Lower leg skin (tissue), 4 donors: ENCODE results near the gene TAF11L4. TPM values are rescaled to one million over a fixed set of nuclear protein-coding genes. Genes with fewer than 3 reads are reported as not detected.
"Not testable (repeated sequence)": the region's sequence is repeated elsewhere in the genome, so short reads cannot be mapped to it uniquely, and the experiment has no call there.

Experiments used
- DNase-seq, 2 donors: peaks; one replicate each; pipeline ENCODE4 v3.0.0-alpha.2; 2019; ENCODE audit warnings: low spot score in 2 of 2
- H3K4me3 ChIP-seq: fragments of 200-600 bp; sonication (generic); 2 replicates; pipeline ENCODE4 v1.5.1; 2017; ENCODE audit warnings: mild to moderate bottlenecking, low read depth; ENCODE audit not compliant: poor library complexity, severe bottlenecking
- CTCF ChIP-seq, 3 donors: fragments of 450-650 bp; IDR thresholded peaks; one replicate each; pipeline ENCODE4 v1.5.1; 2016; ENCODE audit warnings: antibody characterized with exemption in 3 of 3, mild to moderate bottlenecking in 3 of 3, moderate library complexity in 2 of 3
- POLR2A ChIP-seq, 2 donors: fragments of 450-650 bp; IDR thresholded peaks; one replicate each; pipeline ENCODE4 v1.6.1; 2016 to 2017; ENCODE audit warnings: antibody characterized with exemption in 2 of 2, mild to moderate bottlenecking in 1 of 2, moderate library complexity in 1 of 2
- WGBS, 2 donors: methylation state at CpG; one replicate each; pipeline ENCODE4 v1.1.5; 2018; 5-methylcytosine and 5-hydroxymethylcytosine counted together
- intact Hi-C: fragments of 100-400 bp; cut with DNase I; formaldehyde crosslinking; loops from one replicate; pipeline ENCODE4 v1.15.0; 2023; ENCODE audit warnings: low total_unique reads
- total RNA-seq, 4 donors: library from RNA; depleted of rRNA; stranded (reverse); fragments of >200 nt; gene quantifications; one replicate each; pipeline ENCODE4 v1.1.0, GENCODE V29; 2016

The TAF11L4 gene
- total RNA-seq: not detected

GRCh38 chr5:17521501-17521900 lies at the start of gene TAF11L4:
TSS of gene TAF11L4 (plus strand) at chr5:17521801.
- no CpG with 5 or more reads among the region's 15 CpGs for WGBS, 2 donors

GRCh38 chr5:17475064-17475463 lies 46.5 kb upstream of the TAF11L4 start:
- H3K4me3 ChIP-seq, DNase-seq, intact Hi-C loops: not testable (repeated sequence)

More at GRCh38 chr5:17521501-17521900, at the start of gene TAF11L4:
- H3K4me3 ChIP-seq, DNase-seq, intact Hi-C loops: not testable (repeated sequence)

GRCh38 chr5:17477043-17477442 lies 44.6 kb upstream of the TAF11L4 start:
- H3K4me3 ChIP-seq: no peak overlapping the region
- intact Hi-C loops: no loop called here
- TF ChIP-seq POLR2A (IDR thresholded peaks at IDR 0.05) (no peak), CTCF (IDR thresholded peaks at IDR 0.05) (no peak)
- DNase-seq: no peak
- whole genome bisulfite sequencing, 2 donors: 58 to 65% methylated on average over 3 of the region's 3 CpGs

- no peak overlapping the region for H3K4me3 ChIP-seq
- intact Hi-C loops: no loop called here
- DNase-seq: no peak
- TF ChIP-seq CTCF (IDR thresholded peaks at IDR 0.05) (no peak), POLR2A (IDR thresholded peaks at IDR 0.05) (no peak)
- 70 to 88% methylated on average over 7 of the region's 7 CpGs for WGBS, 2 donors
Observed at GRCh38 chr5:17477573-17478265, 43.9 kb upstream of the TAF11L4 start.

GRCh38 chr5:17481378-17481777 lies 40.2 kb upstream of the TAF11L4 start:
- DNase-seq: no peak
- H3K4me3 ChIP-seq: no peak overlapping the region
- intact Hi-C loops: no loop called here
- WGBS, 2 donors: 83 to 89% methylated on average over 4 of the region's 4 CpGs
- TF ChIP-seq POLR2A (IDR thresholded peaks at IDR 0.05) (no peak), CTCF (IDR thresholded peaks at IDR 0.05) (no peak)

GRCh38 chr5:17482790-17483189 lies 38.8 kb upstream of the TAF11L4 start:
- intact Hi-C loops: no loop called here
- H3K4me3 ChIP-seq: no peak overlapping the region
- no peak for DNase-seq
- WGBS, 2 donors: 74 to 76% methylated on average over 2 of the region's 2 CpGs
- TF ChIP-seq POLR2A (IDR thresholded peaks at IDR 0.05) (no peak), CTCF (IDR thresholded peaks at IDR 0.05) (no peak)

- intact Hi-C loops, DNase-seq, H3K4me3 ChIP-seq: not testable (repeated sequence)
- WGBS, 2 donors: 90 to 91% methylated on average over 10 of the region's 10 CpGs
Observed at GRCh38 chr5:17486464-17487173, 35.0 kb upstream of the TAF11L4 start.
